Endodermal cell (in vitro differentiated cells): ENCODE results near the gene DUOXA1. TPM values are rescaled to one million over a fixed set of nuclear protein-coding genes. Genes with fewer than 3 reads are reported as not detected.

Experiments used
- DNase-seq: peaks from one replicate; pipeline ENCODE4 v3.0.0-alpha.2; 2017
- H3K27ac ChIP-seq: 2 replicates; pipeline ENCODE4 v1.5.1; 2013; ENCODE audit warnings: mild to moderate bottlenecking, low read depth, low read length, moderate library complexity
- H3K27me3 ChIP-seq: 2 replicates; pipeline ENCODE4 v1.6.1; 2013; ENCODE audit warnings: mild to moderate bottlenecking, low read length, moderate library complexity; ENCODE audit not compliant: insufficient read depth, control insufficient read depth, poor library complexity, severe bottlenecking
- H3K36me3 ChIP-seq: 2 replicates; pipeline ENCODE4 v1.7.0; 2013; ENCODE audit warnings: mild to moderate bottlenecking, low read length, moderate library complexity; ENCODE audit not compliant: control insufficient read depth, insufficient read depth
- H3K4me1 ChIP-seq: one replicate; pipeline ENCODE4 v1.7.0; 2013; ENCODE audit warnings: low read length; ENCODE audit not compliant: control insufficient read depth, insufficient read depth
- H3K4me3 ChIP-seq: 2 replicates; pipeline ENCODE4 v1.5.1; 2013; ENCODE audit warnings: mild to moderate bottlenecking, low read length, moderate library complexity
- H3K9ac ChIP-seq: 2 replicates; pipeline ENCODE4 v1.6.1; 2013; ENCODE audit warnings: mild to moderate bottlenecking, low read length, moderate library complexity; ENCODE audit not compliant: poor library complexity, severe bottlenecking; ENCODE audit errors: extremely low read depth
- H3K9me3 ChIP-seq: 2 replicates; pipeline ENCODE4 v1.6.1; 2013; ENCODE audit warnings: mild to moderate bottlenecking, low read length, moderate library complexity; ENCODE audit not compliant: control insufficient read depth
- H3K27ac Mint-ChIP-seq: 2 replicates; pipeline ENCODE4 v1.8.0; 2020; ENCODE audit warnings: mixed read lengths
- H3K27me3 Mint-ChIP-seq: 2 replicates; pipeline ENCODE4 v1.8.0; 2021; ENCODE audit warnings: mild to moderate bottlenecking, mixed read lengths; ENCODE audit not compliant: insufficient read depth
- H3K36me3 Mint-ChIP-seq: 2 replicates; pipeline ENCODE4 v1.8.0; 2020; ENCODE audit warnings: low read depth, mixed read lengths
- H3K4me1 Mint-ChIP-seq: 2 replicates; pipeline ENCODE4 v1.8.0; 2020; ENCODE audit warnings: mixed read lengths
- H3K4me3 Mint-ChIP-seq: 2 replicates; pipeline ENCODE4 v1.8.0; 2020; ENCODE audit warnings: mild to moderate bottlenecking, moderate library complexity, mixed read lengths
- H3K9me3 Mint-ChIP-seq: 2 replicates; pipeline ENCODE4 v1.8.0; 2020; ENCODE audit warnings: mild to moderate bottlenecking, mixed read lengths
- CTCF ChIP-seq: fragments of 200-600 bp; sonication (generic); conservative IDR thresholded peaks from 2 replicates; pipeline ENCODE4 v1.5.0; 2021; ENCODE audit warnings: antibody characterized with exemption, mild to moderate bottlenecking
- WGBS, 2 experiments: methylation state at CpG; one replicate each; pipeline versions ENCODE4 v1.1.5 to v1.1.7; 2013; ENCODE audit warnings: missing lambda C conversion rate in 2 of 2, mixed read lengths in 1 of 2; ENCODE audit not compliant: insufficient coverage in 1 of 2, insufficient read length in 1 of 2; 5-methylcytosine and 5-hydroxymethylcytosine counted together
- total RNA-seq, 2 donors: library from RNA; stranded (reverse); fragmentation: NEBNext Ultra II Directional in 1 of 2; extraction: Animal tissue kit (Norgen Biotek cat#: 25700) in 1 of 2; gene quantifications; 2 replicates in 1 of 2; 3 replicates in 1 of 2; pipeline ENCODE4 v1.2.1, GENCODE V29; 2021

The DUOXA1 gene
- total RNA-seq, 2 donors from 2014 or later, result 0.86 to 0.99 TPM

GRCh38 chr15:45146405-45146804, 16.7 kb upstream of the DUOXA1 start:
- Histone ChIP-seq H3K27ac (no peak overlapping the region), H3K36me3 (no peaks in the 10 kb centered on the region), H3K4me1 (peaks cover 2% of the 10 kb centered on the region), H3K9me3 (no peaks in the 10 kb centered on the region), H3K27me3 (no peaks in the 10 kb centered on the region), H3K4me3 (no peak overlapping the region), H3K9ac (no peak overlapping the region)
- Mint-ChIP-seq H3K9me3 (no peaks in the 10 kb centered on the region), H3K4me1 (peaks cover 7% of the 10 kb centered on the region), H3K27ac (no peak overlapping the region), H3K36me3 (no peaks in the 10 kb centered on the region), H3K27me3 (peaks cover 27% of the 10 kb centered on the region), H3K4me3 (no peak overlapping the region)
- no peak for DNase-seq
- no peak for TF ChIP-seq CTCF
- 92 to 98% methylated on average over 4 of the region's 4 CpGs for WGBS, 2 experiments

- no peak for DNase-seq
- H3K9me3 ChIP-seq, result no peaks in the 10 kb centered on the region
- Mint-ChIP-seq H3K4me1 (peaks cover 7% of the 10 kb centered on the region), H3K9me3 (no peaks in the 10 kb centered on the region), H3K27ac (no peak overlapping the region), H3K36me3 (no peaks in the 10 kb centered on the region), H3K27me3 (peaks cover 24% of the 10 kb centered on the region), H3K4me3 (no peak overlapping the region)
- H3K4me1 ChIP-seq, result peaks cover 2% of the 10 kb centered on the region
- no peaks in the 10 kb centered on the region for H3K36me3 ChIP-seq
- no peak overlapping the region for H3K27ac ChIP-seq
- no peak overlapping the region for H3K9ac ChIP-seq
- no peaks in the 10 kb centered on the region for H3K27me3 ChIP-seq
- no peak overlapping the region for H3K4me3 ChIP-seq
- 88 to 94% methylated on average over 8 to 9 of the region's 9 CpGs for WGBS, 2 experiments
- TF ChIP-seq CTCF, result no peak
Observed at GRCh38 chr15:45144775-45145174, 15.1 kb upstream of the DUOXA1 start.

- Histone ChIP-seq H3K4me3 (no peak overlapping the region), H3K36me3 (no peaks in the 10 kb centered on the region), H3K9ac (no peak overlapping the region), H3K27me3 (no peaks in the 10 kb centered on the region), H3K27ac (no peak overlapping the region), H3K9me3 (no peaks in the 10 kb centered on the region), H3K4me1 (no peaks in the 10 kb centered on the region)
- Mint-ChIP-seq H3K27me3 (peaks cover 26% of the 10 kb centered on the region), H3K9me3 (no peaks in the 10 kb centered on the region), H3K27ac (no peak overlapping the region), H3K36me3 (no peaks in the 10 kb centered on the region), H3K4me1 (peaks cover 4% of the 10 kb centered on the region), H3K4me3 (no peak overlapping the region)
- no peak for DNase-seq
- WGBS, 2 experiments, result 93 to 94% methylated on average over 6 to 11 of the region's 11 CpGs
- no peak for TF ChIP-seq CTCF
Observed at GRCh38 chr15:45143946-45144345, 14.3 kb upstream of the DUOXA1 start.
